Caco-2 (cell line): Measurements from ENCODE around the gene POMP. TPM values are rescaled to one million over a fixed set of nuclear protein-coding genes. Genes with fewer than 3 reads are reported as not detected.

Experiments used
- BruUV-seq: library from RNA; stranded (reverse); fragments of 400-500 nt; replicated peaks from 2 replicates; lab custom pipeline; 2021; lab: Mats Ljungman, UMichigan
- CTCF ChIA-PET: fragments of 300-600 bp; sonication (Branson Sonifier 250); formaldehyde crosslinking; loops from one replicate; lab custom pipeline; 2022; ENCODE audit warnings: antibody characterized with exemption; lab: Charles Lee
- POLR2A ChIA-PET: fragments of 300-600 bp; sonication (Branson Sonifier 250); formaldehyde crosslinking; loops from one replicate; lab custom pipeline; 2022; ENCODE audit warnings: antibody characterized with exemption; lab: Charles Lee
- DNase-seq, 2 experiments: peaks; one replicate each; pipeline versions ENCODE4 v3.0.0 to v3.0.0-alpha.2; 2020 to 2022
- H3K27me3 ChIP-seq: replicated peaks from 2 replicates; pipeline ENCODE4 v1.6.0; 2011; ENCODE audit warnings: low read length; ENCODE audit not compliant: control insufficient read depth, insufficient read depth
- H3K36me3 ChIP-seq: 2 replicates; pipeline ENCODE4 v1.5.1; 2011; ENCODE audit warnings: low read length; ENCODE audit not compliant: control insufficient read depth, insufficient read depth
- H3K4me1 ChIP-seq: fragments of 250-450 bp; sonication (Bioruptor Pico); 2 replicates; pipeline ENCODE4 v1.5.1; 2020; ENCODE audit warnings: mild to moderate bottlenecking
- H3K4me3 ChIP-seq: 2 replicates; pipeline ENCODE4 v1.5.1; 2011; ENCODE audit warnings: low read depth, mild to moderate bottlenecking, control low read depth, low read length
- H3K9me3 ChIP-seq: fragments of 250-450 bp; sonication (Bioruptor Pico); 2 replicates; pipeline ENCODE4 v1.5.1; 2020; ENCODE audit warnings: mild to moderate bottlenecking, moderate library complexity
- H3K27ac Mint-ChIP-seq: one replicate; pipeline ENCODE4 v1.8.0; 2022; ENCODE audit warnings: mixed read lengths; ENCODE audit not compliant: unreplicated experiment
- H3K27me3 Mint-ChIP-seq: one replicate; pipeline ENCODE4 v1.8.0; 2022; ENCODE audit warnings: mixed read lengths; ENCODE audit not compliant: insufficient read depth, unreplicated experiment
- H3K36me3 Mint-ChIP-seq: one replicate; pipeline ENCODE4 v1.8.0; 2022; ENCODE audit warnings: mild to moderate bottlenecking, mixed read lengths; ENCODE audit not compliant: insufficient read depth, unreplicated experiment
- H3K4me1 Mint-ChIP-seq: one replicate; pipeline ENCODE4 v1.8.0; 2022; ENCODE audit warnings: low read depth, mixed read lengths; ENCODE audit not compliant: unreplicated experiment
- H3K4me3 Mint-ChIP-seq: one replicate; pipeline ENCODE4 v1.8.0; 2022; ENCODE audit warnings: mild to moderate bottlenecking, moderate library complexity, mixed read lengths; ENCODE audit not compliant: unreplicated experiment
- H3K9me3 Mint-ChIP-seq: one replicate; pipeline ENCODE4 v1.8.0; 2022; ENCODE audit warnings: mixed read lengths; ENCODE audit not compliant: unreplicated experiment
- intact Hi-C: fragments of 100-400 bp; cut with micrococcal nuclease; formaldehyde crosslinking; loops from one replicate; pipeline ENCODE4 v1.10.0; 2022; ENCODE audit not compliant: unreplicated experiment
- total RNA-seq: library from RNA; stranded (reverse); gene quantifications from 2 replicates; pipeline ENCODE4 v1.2.3, GENCODE V29; 2022
- TF ChIP-seq, protein P1 (sequence below), 2 experiments: fragments of 200-600 bp in 1 of 2; IDR thresholded peaks; 1 replicate in 1 of 2; 2 replicates in 1 of 2; pipeline versions ENCODE4 v1.5.1 to v1.8.0; 2011 to 2022; ENCODE audit warnings: antibody characterized with exemption in 1 of 2, control low read depth in 1 of 2, inconsistent platforms in 1 of 2, low read depth in 1 of 2, low read length in 1 of 2, mild to moderate bottlenecking in 1 of 2, moderate library complexity in 1 of 2; ENCODE audit not compliant: insufficient read depth in 1 of 2, severe bottlenecking in 1 of 2, unreplicated experiment in 1 of 2

Gene POMP
- total RNA-seq, 1 experiment from 2014 or later = 116 TPM

DNA sequence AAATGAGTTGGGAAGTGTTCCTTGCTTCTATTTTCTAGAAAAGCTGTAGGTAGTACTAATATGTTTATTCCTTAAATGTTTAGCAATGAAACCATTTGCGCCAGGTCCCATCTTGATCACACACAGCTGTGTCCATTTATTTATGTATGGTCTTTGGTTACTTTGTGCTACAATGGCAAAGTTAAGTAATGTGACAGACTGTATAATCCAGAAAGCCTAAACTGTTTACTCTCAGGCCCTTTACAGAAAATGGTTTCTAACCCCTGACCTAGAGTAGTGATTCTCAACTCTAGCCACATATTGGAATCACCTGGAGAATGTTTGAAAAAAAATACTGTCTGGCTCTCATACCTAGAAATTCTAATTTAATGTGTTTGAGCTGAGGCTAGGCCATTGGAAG, 38.5 kb downstream of the POMP start:
- Histone ChIP-seq H3K36me3 (no peaks in the 10 kb centered on the region), H3K9me3 (no peaks in the 10 kb centered on the region; the same call in 1 of the 2 replicates), H3K4me1 (peaks cover 11% of the 10 kb centered on the region), H3K27me3 (no peaks in the 10 kb centered on the region), H3K4me3 (no peak overlapping the region)
- intact Hi-C loops = no loop called here
- no TSS peak for BruUV-seq
- Mint-ChIP-seq H3K4me1 (no peaks in the 10 kb centered on the region), H3K27me3 (no peaks in the 10 kb centered on the region), H3K36me3 (no peaks in the 10 kb centered on the region), H3K27ac (no peak overlapping the region), H3K9me3 (peaks cover 7% of the 10 kb centered on the region), H3K4me3 (no peak overlapping the region)
- no peak for DNase-seq
- ChIA-PET CTCF (no interaction called here), POLR2A (no interaction called here)
- TF ChIP-seq, protein P1, sequence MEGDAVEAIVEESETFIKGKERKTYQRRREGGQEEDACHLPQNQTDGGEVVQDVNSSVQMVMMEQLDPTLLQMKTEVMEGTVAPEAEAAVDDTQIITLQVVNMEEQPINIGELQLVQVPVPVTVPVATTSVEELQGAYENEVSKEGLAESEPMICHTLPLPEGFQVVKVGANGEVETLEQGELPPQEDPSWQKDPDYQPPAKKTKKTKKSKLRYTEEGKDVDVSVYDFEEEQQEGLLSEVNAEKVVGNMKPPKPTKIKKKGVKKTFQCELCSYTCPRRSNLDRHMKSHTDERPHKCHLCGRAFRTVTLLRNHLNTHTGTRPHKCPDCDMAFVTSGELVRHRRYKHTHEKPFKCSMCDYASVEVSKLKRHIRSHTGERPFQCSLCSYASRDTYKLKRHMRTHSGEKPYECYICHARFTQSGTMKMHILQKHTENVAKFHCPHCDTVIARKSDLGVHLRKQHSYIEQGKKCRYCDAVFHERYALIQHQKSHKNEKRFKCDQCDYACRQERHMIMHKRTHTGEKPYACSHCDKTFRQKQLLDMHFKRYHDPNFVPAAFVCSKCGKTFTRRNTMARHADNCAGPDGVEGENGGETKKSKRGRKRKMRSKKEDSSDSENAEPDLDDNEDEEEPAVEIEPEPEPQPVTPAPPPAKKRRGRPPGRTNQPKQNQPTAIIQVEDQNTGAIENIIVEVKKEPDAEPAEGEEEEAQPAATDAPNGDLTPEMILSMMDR (IDR thresholded peaks at IDR 0.05; ENCODE audit: insufficient read depth in 1 of 2, low read depth in 1 of 2, low read length in 1 of 2, severe bottlenecking in 1 of 2, unreplicated experiment in 1 of 2) = no peak

DNA sequence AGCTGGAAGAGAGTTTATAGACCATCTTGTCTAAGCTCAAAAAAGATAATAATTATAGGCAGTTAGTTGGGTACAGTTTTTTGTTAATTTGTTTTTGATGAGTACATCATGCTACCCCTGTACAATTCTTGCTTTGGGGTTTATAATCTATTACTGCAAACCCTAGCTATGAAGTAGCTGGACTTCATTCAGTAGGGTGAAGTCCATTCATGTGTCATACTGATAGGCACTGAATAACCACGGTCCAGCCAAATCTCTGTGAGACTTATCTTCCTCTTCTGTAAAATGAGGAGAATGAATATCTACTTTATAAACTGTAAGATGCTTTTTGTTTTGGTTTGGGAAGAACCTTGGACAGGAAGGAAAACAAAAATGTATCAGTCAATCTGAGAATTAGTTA, 40.3 kb downstream of the POMP start:
- Histone ChIP-seq H3K4me1 (peaks cover 2% of the 10 kb centered on the region; the same call in 1 of the 2 replicates), H3K27me3 (no peaks in the 10 kb centered on the region), H3K36me3 (no peaks in the 10 kb centered on the region), H3K9me3 (no peaks in the 10 kb centered on the region; the same call in 1 of the 2 replicates), H3K4me3 (no peak overlapping the region)
- no peaks in the 10 kb centered on the region for H3K36me3 Mint-ChIP-seq
- intact Hi-C loops = no loop called here
- no peak overlapping the region for H3K27ac Mint-ChIP-seq
- POLR2A ChIA-PET = no interaction called here
- DNase-seq = no peak
- TF ChIP-seq, protein P1 (IDR thresholded peaks at IDR 0.05; ENCODE audit: insufficient read depth in 1 of 2, low read depth in 1 of 2, low read length in 1 of 2, severe bottlenecking in 1 of 2, unreplicated experiment in 1 of 2) = no peak
- CTCF ChIA-PET = interaction anchor here (0.6 kb wide), 1 partner anchor 398 kb away, joined by 3 read pairs; no protein-coding TSS in a partner anchor
- BruUV-seq = no TSS peak
- H3K4me3 Mint-ChIP-seq = no peak overlapping the region
- H3K27me3 Mint-ChIP-seq = no peaks in the 10 kb centered on the region
- no peaks in the 10 kb centered on the region for H3K9me3 Mint-ChIP-seq
- no peaks in the 10 kb centered on the region for H3K4me1 Mint-ChIP-seq

DNA sequence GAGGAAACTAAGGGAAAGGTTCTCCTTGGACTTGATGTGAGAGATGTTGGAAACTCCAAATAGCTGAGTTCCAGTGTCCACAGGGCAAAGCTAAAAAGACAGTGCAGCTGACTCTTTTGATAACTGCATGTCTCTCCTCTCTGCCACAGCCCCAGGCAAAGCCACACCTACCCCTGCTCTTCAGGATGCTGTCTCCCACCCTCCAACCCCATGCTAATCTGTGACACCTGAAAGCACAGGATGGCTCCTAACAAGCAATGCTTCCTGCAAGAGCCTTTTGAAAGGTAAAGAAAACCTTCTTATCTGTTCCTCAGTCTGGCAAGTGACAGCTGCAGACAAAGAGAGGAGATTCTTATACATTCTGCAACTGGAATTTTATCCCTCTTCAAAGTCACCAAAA, 45.4 kb downstream of the POMP start:
- CTCF ChIA-PET = interaction anchor here (0.7 kb wide), 1 partner anchor 21 kb away, joined by 3 read pairs; no protein-coding TSS in a partner anchor
- DNase-seq = no peak
- POLR2A ChIA-PET = no interaction called here
- intact Hi-C loops = no loop called here
- H3K9me3 ChIP-seq = no peaks in the 10 kb centered on the region
- Mint-ChIP-seq H3K4me3 (no peak overlapping the region), H3K27ac (no peak overlapping the region), H3K27me3 (no peaks in the 10 kb centered on the region), H3K4me1 (no peaks in the 10 kb centered on the region), H3K36me3 (no peaks in the 10 kb centered on the region), H3K9me3 (no peaks in the 10 kb centered on the region)
- H3K36me3 ChIP-seq = no peaks in the 10 kb centered on the region
- no peak overlapping the region for H3K4me3 ChIP-seq
- H3K27me3 ChIP-seq = no peaks in the 10 kb centered on the region
- no peaks in the 10 kb centered on the region for H3K4me1 ChIP-seq
- TF ChIP-seq, protein P1 (IDR thresholded peaks at IDR 0.05; ENCODE audit: insufficient read depth in 1 of 2, low read depth in 1 of 2, low read length in 1 of 2, severe bottlenecking in 1 of 2, unreplicated experiment in 1 of 2) = no peak
- BruUV-seq = no TSS peak
